ENCODE results near the gene TBR1.

TBR1 gene

DNA sequence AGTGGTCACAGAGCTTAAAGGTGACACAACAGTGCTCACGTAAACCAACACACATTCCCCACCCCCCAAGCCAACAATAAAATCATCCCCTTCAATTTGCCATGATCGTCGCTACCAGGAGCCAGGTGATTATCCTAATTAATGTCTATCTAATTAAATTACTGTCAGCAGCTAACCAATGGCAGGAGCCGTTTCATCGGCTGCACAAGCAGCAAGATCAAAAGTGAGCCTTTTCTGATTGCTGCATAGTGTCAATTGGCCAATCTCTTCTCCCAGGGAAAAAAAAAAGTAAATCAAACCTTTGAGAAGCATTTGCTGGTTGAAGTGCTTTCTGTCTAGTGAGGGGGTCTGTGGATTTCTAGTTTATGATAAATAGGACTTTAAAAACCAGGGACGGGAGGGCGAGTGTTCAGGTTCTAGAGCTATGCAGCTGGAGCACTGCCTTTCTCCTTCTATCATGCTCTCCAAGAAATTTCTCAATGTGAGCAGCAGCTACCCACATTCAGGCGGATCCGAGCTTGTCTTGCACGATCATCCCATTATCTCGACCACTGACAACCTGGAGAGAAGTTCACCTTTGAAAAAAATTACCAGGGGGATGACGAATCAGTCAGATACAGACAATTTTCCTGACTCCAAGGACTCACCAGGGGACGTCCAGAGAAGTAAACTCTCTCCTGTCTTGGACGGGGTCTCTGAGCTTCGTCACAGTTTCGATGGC lies at the start of gene TBR1:
TBR1 (plus strand) TSS at position 311 of the 721 bp plus-strand sequence; CDS start at position 425, 114 bp downstream.
- DNase-seq (ENCODE audit: low spot score): peak; percentile 65

GRCh38 chr2:161367675-161368074 lies 48.4 kb upstream of the TBR1 start:
- no peak for DNase-seq (ENCODE audit: low spot score)

DNA sequence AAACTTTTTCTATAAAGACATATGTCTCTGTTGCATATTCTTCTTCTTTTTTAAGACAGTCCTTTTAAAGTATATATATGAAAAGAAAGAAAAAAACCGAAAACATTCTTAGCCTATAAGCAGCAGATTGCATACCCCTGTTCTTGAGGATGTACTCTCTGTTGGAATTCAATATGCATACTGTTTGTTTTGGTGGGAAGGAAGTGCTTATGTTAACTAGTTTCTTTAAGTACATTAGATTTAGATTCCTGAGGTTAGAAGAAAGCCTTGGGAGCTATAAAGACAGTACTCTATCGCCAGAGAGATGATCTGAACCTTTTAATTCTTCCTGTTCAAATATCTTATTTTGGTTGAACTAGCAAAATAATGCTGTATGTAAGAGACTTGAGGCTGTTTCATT lies 46.8 kb upstream of the TBR1 start:
- DNase-seq (ENCODE audit: low spot score): no peak

DNA sequence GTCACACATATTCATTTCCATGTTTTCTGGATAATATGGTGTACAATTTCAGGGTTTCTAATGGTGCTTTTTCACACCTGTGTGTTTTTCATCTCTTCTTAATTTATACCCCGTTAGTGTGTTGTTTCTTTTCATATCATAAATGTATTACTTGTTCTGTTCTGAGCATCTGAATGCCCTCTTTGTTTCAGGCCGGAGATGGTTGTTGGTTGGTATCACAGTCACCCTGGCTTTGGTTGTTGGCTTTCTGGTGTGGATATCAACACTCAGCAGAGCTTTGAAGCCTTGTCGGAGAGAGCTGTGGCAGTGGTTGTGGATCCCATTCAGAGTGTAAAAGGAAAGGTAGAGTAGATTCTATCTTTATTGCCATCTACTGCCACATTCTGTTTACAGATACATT lies 45.1 kb upstream of the TBR1 start:
- peak; percentile 62 for DNase-seq (ENCODE audit: low spot score)

DNA sequence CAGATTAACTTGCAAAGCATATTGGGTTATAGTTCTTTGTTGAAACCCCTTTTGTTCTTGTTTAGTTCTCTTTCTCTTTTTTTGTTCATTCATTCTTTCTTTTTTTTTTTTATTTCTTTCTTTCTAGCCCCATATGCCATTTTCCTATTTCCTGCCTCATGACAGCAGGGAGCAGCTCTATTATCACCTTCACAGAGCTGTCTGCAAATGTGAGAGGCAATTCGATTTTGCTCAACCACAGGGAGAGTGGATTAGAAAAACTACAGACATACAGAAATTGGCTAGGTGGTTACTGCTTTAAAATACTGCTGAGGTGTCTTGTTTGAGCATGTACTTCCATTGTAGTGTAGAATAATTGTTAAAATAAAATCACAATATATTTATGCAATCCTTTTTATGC lies 44.2 kb upstream of the TBR1 start:
- DNase-seq (ENCODE audit: low spot score): no peak

DNA sequence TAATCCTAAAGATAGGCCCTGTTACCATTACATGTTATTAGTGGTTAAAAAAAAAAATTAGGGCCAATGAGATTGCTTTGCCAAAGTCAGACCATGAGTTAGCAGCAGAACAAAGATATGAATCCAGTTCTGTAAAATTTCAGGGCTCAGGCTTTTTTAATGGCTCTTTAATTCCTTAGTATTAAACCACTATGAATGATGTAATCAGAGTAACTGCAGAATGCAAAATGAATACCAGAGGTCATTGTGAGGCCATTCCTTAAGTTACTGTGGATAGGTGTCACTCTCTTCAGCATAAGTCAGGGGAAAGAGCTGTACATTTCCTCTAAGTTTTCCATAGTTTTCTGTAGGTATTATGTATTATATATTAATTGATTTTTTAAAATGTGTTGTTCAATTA lies 42.2 kb upstream of the TBR1 start:
- no peak for DNase-seq (ENCODE audit: low spot score)

DNA sequence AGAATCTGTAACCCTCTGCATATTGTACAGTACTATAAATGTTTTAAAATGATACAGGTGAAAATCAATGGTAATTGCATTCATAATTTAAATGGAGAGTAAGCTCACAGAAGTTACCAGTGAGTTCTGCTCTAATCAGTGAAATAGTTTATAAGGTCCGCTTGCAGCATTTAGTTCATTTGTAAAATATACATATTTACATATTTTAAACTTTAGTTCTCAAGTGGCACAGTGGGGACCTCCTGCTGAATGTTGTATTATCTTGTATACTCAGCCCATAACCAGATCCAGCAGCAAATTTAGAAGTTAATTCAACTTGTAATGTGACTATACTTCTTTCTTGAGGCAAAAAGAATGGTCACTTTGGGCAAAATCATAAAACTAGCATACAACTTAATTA lies 41.7 kb upstream of the TBR1 start:
- DNase-seq (ENCODE audit: low spot score): no peak

DNA sequence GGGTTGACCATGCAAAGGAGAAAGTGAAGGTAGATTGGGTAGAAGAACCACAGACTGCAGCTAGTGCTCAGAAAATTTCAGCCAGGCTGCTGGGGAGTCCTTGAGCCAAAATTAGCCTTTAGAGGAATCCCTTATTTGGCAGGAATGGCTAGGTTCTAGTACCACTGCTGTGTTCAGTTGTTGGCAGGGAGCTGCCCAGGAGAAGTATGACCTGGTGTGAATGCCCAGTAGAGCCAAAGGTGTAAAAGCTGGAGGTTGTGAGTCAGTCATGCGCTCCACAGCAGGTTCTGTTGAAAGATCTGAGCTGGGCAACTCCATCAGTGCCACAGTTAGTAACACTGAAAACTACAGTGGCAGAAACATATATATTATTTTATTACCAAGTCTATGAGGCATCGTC lies 36.4 kb upstream of the TBR1 start:
- DNase-seq (ENCODE audit: low spot score): no peak

GRCh38 chr2:161381546-161381945 lies 34.6 kb upstream of the TBR1 start:
- DNase-seq (ENCODE audit: low spot score): no peak

- no peak for DNase-seq (ENCODE audit: low spot score)
Observed at GRCh38 chr2:161382747-161383146, 33.4 kb upstream of the TBR1 start.

DNA sequence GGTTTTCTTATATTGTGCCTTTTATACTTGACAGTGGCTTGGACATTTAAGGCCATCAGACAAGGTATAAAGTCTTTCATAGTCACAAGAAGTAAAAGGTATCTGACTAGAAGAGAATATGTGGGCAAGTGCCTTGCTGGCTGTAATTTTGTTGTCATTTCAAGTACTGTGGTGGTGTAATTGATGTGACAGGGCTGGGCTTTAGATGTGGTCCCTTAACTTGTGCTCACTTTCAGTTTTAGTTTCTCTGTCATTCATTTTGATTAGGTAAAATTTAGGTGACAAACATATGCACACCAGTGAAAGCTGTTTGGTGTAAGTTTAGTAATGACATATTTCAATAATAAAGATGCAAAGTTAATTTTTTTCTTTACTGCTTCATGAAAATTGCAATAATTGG lies 31.2 kb upstream of the TBR1 start:
- DNase-seq (ENCODE audit: low spot score): no peak

DNA sequence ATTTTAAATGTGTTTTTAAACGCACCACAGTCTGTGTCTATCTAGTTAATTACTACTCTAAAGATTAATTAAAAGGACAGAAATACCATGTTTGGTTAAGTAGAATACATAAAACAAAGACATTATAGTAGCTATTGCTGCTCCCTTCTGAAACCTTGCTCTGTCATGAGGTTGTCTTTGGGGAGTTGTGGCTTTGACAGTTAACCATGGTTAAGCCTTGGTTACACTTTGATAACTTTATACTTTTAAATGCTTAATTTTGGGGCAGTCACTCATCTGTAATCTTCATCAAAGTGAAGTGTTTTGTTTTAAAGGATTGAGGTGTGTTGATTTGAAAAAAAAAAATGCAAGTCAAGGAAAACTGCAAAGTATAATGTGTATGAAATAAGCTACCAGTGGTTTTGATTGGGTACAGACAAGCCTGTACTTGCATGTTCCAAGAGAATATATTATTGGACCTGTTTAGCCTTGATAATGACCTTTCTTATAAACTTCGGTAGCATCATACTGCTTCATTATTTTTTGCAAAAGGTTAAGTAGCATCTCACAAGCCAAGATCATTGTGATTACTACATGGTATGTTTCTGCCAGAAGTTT lies 29.8 kb upstream of the TBR1 start:
- no peak for DNase-seq (ENCODE audit: low spot score)

DNA sequence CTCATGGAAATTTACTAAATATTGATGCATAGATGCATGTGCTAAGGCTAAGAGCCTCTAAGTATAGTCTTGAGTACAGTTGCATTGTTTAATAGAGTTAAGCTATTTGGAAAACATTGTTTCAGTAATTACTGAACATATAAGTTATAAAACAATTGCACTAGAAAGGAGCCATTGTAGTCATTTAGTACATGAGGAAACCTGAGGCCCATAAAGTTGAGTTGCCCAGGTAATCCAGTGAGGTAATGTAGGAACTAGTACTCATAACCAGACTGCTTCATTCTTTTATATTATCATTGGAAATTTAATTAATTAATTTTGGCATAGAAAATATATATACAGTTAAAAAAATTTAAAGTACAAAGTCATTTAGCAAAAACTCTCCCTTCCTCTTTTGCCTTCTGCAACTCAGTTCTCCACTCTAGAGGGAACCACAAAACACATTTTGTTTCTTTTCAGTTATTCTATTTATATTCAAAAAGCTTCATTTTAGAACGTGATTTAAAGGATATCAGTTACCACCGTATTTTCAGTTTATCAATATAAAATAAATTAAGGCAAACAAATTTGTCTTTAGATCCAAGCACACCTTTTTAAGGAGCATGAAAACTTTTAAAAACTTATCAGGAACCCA lies 27.8 kb upstream of the TBR1 start:
- DNase-seq (ENCODE audit: low spot score): no peak

GRCh38 chr2:161391737-161392506 lies 24.2 kb upstream of the TBR1 start:
- no peak for DNase-seq (ENCODE audit: low spot score)

GRCh38 chr2:161400076-161400475 lies 16.0 kb upstream of the TBR1 start:
- DNase-seq (ENCODE audit: low spot score): no peak

DNA sequence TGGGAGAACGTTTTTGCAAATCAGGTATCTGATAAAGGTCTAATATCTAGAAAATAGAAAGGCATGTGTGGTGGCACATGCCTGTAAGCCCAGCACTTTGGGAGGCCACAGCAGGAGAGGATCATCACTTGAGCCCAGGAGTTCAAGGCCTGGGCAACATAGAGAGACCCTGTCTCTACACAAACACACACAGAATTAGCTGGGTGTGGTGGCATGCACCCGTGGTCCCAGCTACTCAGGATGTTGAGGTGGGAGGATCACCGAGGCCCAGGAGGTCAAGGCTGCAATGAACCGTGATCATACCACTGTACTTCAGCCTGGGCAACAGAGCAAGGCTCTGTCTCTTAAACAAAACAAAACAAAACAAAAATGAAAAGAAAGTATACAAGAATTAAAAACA lies 13.8 kb upstream of the TBR1 start:
- no peak for DNase-seq (ENCODE audit: low spot score)

- no peak for DNase-seq (ENCODE audit: low spot score)
Observed at GRCh38 chr2:161406316-161406715, 9.8 kb upstream of the TBR1 start.

DNA sequence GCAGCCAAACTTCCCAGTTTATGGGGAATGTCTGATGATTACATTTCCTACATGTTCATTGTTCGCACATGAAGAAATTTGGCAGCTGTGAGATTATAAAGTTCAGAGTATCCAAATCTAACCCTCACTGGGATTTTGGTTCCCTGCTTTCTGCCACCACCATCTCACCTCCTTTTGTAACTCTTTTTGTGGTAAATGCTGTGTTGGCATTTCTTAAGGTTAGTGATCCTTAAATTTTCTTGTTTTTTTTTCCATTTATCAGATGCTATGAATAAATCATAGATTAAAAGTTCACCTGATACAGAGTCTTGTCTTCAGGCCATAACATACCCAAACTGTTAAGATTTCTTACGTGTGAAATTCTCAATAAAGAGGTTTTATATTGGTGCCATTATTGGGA lies 8.5 kb upstream of the TBR1 start:
- no peak for DNase-seq (ENCODE audit: low spot score)

DNA sequence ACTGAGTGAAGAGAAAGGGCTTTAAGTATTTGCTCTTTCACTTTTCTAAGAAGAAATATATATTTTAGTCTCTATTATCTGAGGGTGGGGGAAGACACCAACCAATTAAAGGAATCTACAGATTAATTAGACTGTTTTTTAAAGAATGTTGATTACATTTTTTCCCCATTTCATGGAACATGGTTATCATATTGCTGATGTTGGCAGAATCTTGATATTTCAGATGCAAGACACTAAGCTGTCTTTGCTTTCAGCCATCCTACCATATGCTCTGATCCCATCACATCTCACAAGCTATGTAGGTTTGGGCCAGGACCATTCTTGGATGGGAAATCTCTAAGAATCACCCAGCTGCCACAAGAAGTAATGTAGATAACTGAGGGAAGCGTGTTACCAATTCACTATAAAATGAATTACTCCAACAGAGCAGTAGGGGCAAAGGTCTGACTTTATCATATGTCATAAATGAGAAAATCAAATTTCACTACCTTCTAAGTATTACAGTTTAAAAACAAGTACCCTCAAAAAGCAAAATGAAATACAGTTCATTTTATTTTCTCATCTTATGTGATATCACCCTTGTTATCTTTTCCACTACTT lies 6.7 kb upstream of the TBR1 start:
- DNase-seq (ENCODE audit: low spot score): no peak

- no peak for DNase-seq (ENCODE audit: low spot score)
Observed at GRCh38 chr2:161412346-161412745, 3.8 kb upstream of the TBR1 start.

DNA sequence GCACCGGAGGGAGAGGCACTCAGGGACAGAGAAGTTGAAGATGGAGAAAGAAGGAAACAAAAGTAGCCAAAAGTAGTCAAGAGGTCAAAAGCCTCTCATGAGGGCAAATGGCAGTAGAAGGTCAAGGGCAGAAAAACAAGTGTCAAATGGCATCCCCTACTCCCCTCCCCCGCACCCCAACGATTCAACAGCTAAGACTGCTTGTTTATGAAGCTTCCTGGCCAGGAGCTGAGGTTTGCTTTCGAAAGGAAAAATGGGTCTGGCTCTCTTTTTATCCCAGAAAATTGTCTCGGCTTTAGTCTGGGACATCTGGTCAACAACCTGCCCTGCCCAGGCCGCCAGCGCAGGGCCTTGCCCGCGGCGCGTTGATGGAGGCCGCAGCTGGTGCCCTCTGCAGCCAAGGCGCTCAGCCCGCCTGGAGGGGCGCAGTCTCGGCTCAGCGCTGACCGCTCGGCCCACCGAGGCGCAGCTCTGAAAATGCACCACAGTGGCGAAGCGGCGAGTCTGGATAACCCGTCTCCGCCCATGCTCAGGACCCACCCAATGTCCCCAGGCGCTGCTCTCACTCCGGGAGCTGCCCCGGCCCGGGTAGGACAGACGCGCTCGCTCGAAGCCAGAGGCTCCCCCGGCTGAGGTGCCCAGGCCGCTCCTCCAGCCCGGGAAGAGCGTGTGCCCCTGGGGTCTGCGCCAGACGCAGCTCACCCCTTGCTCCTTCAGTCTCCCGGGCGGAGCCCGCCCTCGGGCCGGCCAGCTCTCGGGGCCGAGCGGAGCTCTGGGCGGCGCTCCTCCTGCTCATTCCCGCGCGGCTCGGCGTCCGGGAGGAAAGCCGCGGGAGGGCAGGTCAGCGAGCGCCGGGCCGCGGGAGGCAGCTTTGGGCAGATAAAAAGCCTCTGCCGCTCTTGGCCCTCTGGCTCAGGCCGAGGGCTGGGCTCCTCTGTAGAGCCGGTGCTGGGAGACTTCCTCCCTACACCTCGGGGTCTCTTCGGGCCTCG lies 1.8 kb upstream of the TBR1 start:
- DNase-seq (ENCODE audit: low spot score): peak; percentile 56

Data from Ammon's horn (tissue), 1 donor.